ENCODE results near the gene SRBD1.
"Not testable (repeated sequence)": the region's sequence is repeated elsewhere in the genome, so short reads cannot be mapped to it uniquely, and the experiment has no call there.

SRBD1 gene

DNA sequence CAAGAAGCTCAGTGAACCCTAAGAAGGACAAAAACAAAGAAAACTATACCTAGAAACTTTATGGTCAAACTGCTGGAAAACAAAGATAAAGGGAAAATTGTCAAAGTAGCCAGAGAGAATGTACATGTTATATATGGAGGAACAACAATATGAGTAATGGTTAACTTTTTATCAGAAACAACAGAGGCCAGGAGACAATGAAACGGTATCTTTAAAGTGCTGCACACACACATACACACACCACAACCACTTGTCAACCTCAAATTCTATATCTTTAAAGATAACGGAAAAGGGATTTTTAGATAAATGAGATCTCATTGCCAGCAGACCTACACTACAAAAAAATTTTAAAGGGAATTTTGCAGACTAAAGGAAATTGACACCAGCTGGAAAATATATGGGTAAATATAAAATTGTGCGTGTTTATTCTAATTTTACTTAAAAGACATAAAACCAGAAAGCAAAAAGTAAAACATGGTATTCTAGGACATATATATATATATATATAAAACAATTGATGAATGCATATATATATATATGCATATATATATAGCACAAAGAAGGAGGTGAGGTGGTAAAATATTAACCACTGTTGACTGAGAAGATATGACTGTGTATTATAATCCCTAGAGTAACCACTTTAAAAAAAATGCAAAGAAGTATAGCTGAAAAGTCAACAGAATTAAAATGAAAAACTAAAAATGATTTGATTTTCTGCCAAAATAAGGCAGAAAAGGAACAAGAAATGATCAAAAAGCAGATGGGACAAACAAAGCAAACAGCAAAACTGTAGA lies 172.0 kb downstream of the SRBD1 start:
- H3K4me3 ChIP-seq (ENCODE audit: control insufficient read depth, low read depth, low read length): no peak overlapping the region
- DNase-seq (ENCODE audit: low read depth): no peak
- TF ChIP-seq, protein P1, sequence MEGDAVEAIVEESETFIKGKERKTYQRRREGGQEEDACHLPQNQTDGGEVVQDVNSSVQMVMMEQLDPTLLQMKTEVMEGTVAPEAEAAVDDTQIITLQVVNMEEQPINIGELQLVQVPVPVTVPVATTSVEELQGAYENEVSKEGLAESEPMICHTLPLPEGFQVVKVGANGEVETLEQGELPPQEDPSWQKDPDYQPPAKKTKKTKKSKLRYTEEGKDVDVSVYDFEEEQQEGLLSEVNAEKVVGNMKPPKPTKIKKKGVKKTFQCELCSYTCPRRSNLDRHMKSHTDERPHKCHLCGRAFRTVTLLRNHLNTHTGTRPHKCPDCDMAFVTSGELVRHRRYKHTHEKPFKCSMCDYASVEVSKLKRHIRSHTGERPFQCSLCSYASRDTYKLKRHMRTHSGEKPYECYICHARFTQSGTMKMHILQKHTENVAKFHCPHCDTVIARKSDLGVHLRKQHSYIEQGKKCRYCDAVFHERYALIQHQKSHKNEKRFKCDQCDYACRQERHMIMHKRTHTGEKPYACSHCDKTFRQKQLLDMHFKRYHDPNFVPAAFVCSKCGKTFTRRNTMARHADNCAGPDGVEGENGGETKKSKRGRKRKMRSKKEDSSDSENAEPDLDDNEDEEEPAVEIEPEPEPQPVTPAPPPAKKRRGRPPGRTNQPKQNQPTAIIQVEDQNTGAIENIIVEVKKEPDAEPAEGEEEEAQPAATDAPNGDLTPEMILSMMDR (IDR thresholded peaks at IDR 0.05; ENCODE audit: control insufficient read depth, insufficient read depth, low read depth, low read length, missing control alignments): no peak

DNA sequence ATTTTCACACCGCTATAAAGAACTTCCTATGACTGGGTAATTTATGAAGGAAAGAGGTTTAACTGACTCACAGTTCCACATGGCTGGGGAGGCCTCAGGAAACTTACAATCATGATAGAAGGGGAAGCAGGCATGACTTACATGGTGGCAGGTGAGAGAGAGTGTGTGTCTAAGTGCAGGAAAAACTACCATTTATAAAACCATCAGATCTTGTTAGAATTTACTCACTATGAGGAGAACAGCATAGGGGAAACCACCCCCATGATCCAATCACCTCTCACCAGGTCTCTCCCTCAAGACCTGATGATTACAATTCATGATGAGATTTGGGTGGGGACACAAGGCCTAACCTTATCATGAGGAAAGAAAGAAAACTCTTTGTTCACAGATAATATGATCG lies 174.6 kb downstream of the SRBD1 start:
- no peak overlapping the region for H3K4me3 ChIP-seq (ENCODE audit: control insufficient read depth, low read depth, low read length)
- TF ChIP-seq, protein P1 (IDR thresholded peaks at IDR 0.05; ENCODE audit: control insufficient read depth, insufficient read depth, low read depth, low read length, missing control alignments): no peak
- DNase-seq (ENCODE audit: low read depth): no peak

DNA sequence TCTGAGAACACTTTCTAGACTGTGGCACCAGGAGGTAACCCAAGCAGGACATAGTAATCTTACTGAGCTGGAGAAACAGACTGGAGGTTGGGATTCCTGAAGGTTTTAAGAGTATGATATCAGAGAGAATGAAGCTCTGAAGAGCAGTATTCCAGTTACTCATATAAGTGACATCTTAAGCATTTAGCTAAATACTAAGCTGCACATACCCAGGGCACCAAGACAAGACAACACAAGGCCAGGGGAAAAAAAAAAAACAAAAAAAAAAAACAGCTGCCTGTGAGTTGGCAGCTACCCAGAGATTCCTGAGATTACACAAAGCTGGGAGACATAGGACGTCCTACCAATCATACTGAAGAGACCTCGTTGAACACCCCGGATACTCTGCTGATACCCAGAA lies 175.8 kb downstream of the SRBD1 start:
- peak; percentile 48 for DNase-seq (ENCODE audit: low read depth)
- H3K4me3 ChIP-seq (ENCODE audit: control insufficient read depth, low read depth, low read length): no peak overlapping the region
- TF ChIP-seq, protein P1 (IDR thresholded peaks at IDR 0.05; ENCODE audit: control insufficient read depth, insufficient read depth, low read depth, low read length, missing control alignments): no peak

DNA sequence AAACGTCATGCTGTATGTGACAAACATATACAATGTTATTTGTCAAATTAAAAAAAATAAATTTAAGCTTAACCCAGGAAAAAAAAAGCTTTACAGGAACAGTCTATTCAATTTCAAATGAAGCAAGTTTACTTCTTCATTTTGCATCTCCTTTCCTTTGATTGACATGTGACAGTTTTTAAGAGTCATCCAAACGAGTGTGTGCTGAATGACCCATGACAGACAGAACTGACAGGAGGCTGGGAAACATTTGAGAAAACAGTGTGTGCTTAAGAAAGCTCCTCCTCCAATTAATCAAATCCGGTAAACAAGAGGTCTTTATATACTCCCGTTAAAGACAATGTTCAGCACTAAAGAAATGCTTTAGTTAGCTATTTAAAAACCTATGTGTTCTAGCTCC lies 177.7 kb downstream of the SRBD1 start:
- no peak for DNase-seq (ENCODE audit: low read depth)
- TF ChIP-seq, protein P1 (IDR thresholded peaks at IDR 0.05; ENCODE audit: control insufficient read depth, insufficient read depth, low read depth, low read length, missing control alignments): no peak
- no peak overlapping the region for H3K4me3 ChIP-seq (ENCODE audit: control insufficient read depth, low read depth, low read length)

DNA sequence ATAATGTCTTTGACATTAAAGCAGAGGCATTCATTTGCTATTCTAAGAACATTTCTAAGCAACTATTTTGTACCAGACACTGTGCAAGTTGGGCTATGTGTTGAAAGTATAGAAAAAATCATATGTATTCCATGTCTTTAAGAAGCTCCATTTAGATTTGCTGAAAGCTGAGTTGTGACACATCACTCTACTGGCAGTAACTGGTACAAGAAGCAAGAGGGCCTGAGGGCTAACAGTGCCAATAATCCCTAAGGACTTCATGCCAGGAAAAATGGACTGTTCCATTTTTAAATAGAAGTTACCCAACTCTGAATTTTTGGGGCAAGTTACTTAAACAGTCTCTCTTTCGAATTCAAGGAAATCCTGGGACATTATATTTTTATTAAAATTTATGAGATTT lies 178.7 kb downstream of the SRBD1 start:
- DNase-seq (ENCODE audit: low read depth): no peak
- no peak overlapping the region for H3K4me3 ChIP-seq (ENCODE audit: control insufficient read depth, low read depth, low read length)
- TF ChIP-seq, protein P1 (IDR thresholded peaks at IDR 0.05; ENCODE audit: control insufficient read depth, insufficient read depth, low read depth, low read length, missing control alignments): no peak

DNA sequence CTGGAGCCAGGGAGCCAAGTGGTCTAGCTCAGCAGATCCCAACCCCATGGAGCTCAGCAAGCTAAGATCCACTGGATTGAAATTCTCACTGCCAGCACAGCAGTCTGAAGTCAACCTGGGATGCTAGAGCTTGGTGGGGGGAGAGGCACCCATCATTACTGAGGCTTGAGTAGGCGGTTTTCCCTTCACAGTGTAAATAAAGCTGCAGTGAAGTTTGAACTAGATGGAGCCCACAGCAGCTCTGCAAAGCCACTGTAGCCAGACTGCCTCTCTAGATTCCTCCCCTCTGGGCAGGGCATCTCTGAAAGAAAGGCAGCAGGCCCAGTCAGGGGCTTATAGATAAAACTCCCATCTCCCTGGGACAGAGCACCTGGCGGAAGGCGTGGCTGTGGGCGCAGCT lies 185.0 kb downstream of the SRBD1 start:
- not testable (repeated sequence) for H3K4me3 ChIP-seq (ENCODE audit: control insufficient read depth, low read depth, low read length); DNase-seq (ENCODE audit: low read depth)

DNA sequence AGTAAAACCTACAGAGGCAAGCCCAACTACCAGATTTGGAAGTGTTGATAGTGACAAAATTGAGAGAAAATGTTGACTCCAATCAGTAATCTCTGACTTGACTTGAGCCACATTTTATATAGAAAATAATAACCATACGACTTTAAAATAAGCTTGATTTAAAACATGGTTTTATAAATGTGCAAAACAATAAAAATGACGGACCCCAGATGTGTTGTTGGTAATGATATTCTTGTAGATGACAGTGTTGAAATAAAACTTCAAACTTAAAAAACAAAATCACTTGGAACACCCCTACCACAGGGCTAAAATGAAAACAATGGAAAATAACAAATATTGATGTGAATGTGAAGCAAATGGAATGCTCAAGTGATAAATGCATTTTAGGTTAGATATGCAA lies 188.1 kb downstream of the SRBD1 start:
- no peak for DNase-seq (ENCODE audit: low read depth)
- TF ChIP-seq, protein P1 (IDR thresholded peaks at IDR 0.05; ENCODE audit: control insufficient read depth, insufficient read depth, low read depth, low read length, missing control alignments): no peak
- H3K4me3 ChIP-seq (ENCODE audit: control insufficient read depth, low read depth, low read length): no peak overlapping the region

Measured in AG09309 (cell line).